Measurements from ENCODE around the gene ZBTB20. TPM values are rescaled to one million over a fixed set of nuclear protein-coding genes. Genes with fewer than 3 reads are reported as not detected.

The ZBTB20 gene
- total and polyA plus RNA-seq, 8 donors = 0.15 to 149 (median 38.5) TPM

- WGBS, 5 donors = 64 to 77% (median 72%) methylated on average over 5 of the region's 5 CpGs
- TF ChIP-seq POLR2A (IDR thresholded peaks at IDR 0.05) (no peak), EP300 (IDR thresholded peaks at IDR 0.05) (no peak), POLR2AphosphoS5 (IDR thresholded peaks at IDR 0.05) (no peak)
- TF ChIP-seq, protein P1, sequence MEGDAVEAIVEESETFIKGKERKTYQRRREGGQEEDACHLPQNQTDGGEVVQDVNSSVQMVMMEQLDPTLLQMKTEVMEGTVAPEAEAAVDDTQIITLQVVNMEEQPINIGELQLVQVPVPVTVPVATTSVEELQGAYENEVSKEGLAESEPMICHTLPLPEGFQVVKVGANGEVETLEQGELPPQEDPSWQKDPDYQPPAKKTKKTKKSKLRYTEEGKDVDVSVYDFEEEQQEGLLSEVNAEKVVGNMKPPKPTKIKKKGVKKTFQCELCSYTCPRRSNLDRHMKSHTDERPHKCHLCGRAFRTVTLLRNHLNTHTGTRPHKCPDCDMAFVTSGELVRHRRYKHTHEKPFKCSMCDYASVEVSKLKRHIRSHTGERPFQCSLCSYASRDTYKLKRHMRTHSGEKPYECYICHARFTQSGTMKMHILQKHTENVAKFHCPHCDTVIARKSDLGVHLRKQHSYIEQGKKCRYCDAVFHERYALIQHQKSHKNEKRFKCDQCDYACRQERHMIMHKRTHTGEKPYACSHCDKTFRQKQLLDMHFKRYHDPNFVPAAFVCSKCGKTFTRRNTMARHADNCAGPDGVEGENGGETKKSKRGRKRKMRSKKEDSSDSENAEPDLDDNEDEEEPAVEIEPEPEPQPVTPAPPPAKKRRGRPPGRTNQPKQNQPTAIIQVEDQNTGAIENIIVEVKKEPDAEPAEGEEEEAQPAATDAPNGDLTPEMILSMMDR (IDR thresholded peaks at IDR 0.05) = no peak
- Histone ChIP-seq H3K27me3 (no peaks in the 10 kb centered on the region), H3K4me1 (no peaks in the 10 kb centered on the region), H3K27ac (no peak overlapping the region), H3K4me3 (no peak overlapping the region), H3K36me3 (no peaks in the 10 kb centered on the region), H3K9me3 (no peaks in the 10 kb centered on the region)
- intact Hi-C loops (cut with DNase I; ENCODE audit: low total_unique reads) = no loop called here
- DNase-seq = no peak
Measured at GRCh38 chr3:114308830-114309229, 838.3 kb downstream of the ZBTB20 start.

DNA sequence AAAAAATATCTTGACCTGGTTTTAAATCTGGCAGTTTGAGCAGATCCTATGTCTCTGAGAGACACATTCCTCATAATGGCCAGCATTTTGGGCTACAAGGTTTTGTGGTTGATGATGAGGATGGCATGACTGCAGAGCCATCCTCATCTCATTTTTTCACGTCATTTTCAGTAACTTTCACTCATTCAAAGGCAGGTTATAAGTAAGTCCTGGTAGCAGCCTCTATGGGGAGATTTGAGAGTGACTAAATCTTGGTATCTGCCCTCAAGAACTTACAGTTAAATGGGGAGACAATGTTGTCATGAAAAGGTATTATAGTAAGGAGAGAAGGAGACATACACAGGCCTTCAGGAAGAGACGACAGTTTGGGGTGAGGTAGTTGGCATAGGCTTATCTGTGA lies 838.7 kb downstream of the ZBTB20 start:
- H3K4me3 ChIP-seq = no peak overlapping the region
- no peaks in the 10 kb centered on the region for H3K27me3 ChIP-seq
- no peaks in the 10 kb centered on the region for H3K36me3 ChIP-seq
- no peak overlapping the region for H3K27ac ChIP-seq
- WGBS, 5 donors = 67 to 76% (median 74%) methylated on average over 2 of the region's 2 CpGs
- no peaks in the 10 kb centered on the region for H3K9me3 ChIP-seq
- no peaks in the 10 kb centered on the region for H3K4me1 ChIP-seq
- intact Hi-C loops (cut with DNase I; ENCODE audit: low total_unique reads) = no loop called here
- no peak for DNase-seq
- TF ChIP-seq, protein P1 (IDR thresholded peaks at IDR 0.05) = no peak
- TF ChIP-seq POLR2AphosphoS5 (IDR thresholded peaks at IDR 0.05) (no peak), POLR2A (IDR thresholded peaks at IDR 0.05) (no peak), EP300 (IDR thresholded peaks at IDR 0.05) (no peak)

GRCh38 chr3:114307832-114308231 lies 839.3 kb downstream of the ZBTB20 start:
- no peaks in the 10 kb centered on the region for H3K9me3 ChIP-seq
- no peak overlapping the region for H3K4me3 ChIP-seq
- no peaks in the 10 kb centered on the region for H3K36me3 ChIP-seq
- 63 to 88% (median 75%) methylated on average over 2 to 3 of the region's 3 CpGs for WGBS, 5 donors
- DNase-seq = no peak
- no peaks in the 10 kb centered on the region for H3K27me3 ChIP-seq
- intact Hi-C loops (cut with DNase I; ENCODE audit: low total_unique reads) = no loop called here
- TF ChIP-seq, protein P1 (IDR thresholded peaks at IDR 0.05) = no peak
- TF ChIP-seq POLR2AphosphoS5 (IDR thresholded peaks at IDR 0.05) = no peak
- TF ChIP-seq POLR2A (IDR thresholded peaks at IDR 0.05) = no peak
- no peak for TF ChIP-seq EP300 (IDR thresholded peaks at IDR 0.05)
- H3K4me1 ChIP-seq = no peaks in the 10 kb centered on the region
- H3K27ac ChIP-seq = peak overlapping the region in 1 of 5 donors; percentile 8

DNA sequence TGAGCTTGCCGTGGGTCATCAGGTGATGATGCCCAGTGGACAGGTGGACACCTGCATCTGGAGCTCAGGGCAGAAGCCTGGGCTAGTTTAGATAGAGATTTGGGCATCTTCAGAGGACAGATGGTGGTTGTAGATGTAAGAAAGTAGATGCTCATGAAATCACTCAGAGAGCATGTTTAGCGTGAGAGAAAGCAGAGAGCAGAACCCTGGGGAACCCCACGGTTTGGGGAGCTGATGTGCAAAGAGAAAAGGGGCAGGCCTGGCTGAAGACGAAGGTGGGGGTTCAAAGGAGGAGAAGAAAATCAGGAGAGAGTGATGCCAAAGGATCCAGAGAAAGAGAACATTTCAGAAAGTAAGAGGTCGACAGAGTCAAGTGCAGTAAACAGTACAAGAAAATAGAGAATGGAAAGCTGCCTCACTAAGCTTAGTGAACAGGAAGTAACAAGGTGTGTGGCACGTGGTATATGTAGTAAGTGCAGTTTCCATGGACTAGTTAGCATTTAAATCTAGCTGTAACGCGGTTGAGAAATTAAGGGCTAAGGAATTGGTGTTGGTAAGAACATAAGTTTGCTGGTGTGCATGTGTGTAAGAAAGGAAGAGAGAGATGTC lies 839.8 kb downstream of the ZBTB20 start:
- WGBS, 5 donors = 71 to 82% (median 79%) methylated on average over 8 of the region's 8 CpGs
- DNase-seq = no peak
- H3K4me3 ChIP-seq = no peak overlapping the region
- intact Hi-C loops (cut with DNase I; ENCODE audit: low total_unique reads) = no loop called here
- H3K36me3 ChIP-seq = no peaks in the 10 kb centered on the region
- H3K9me3 ChIP-seq = no peaks in the 10 kb centered on the region
- H3K27me3 ChIP-seq = no peaks in the 10 kb centered on the region
- peak overlapping the region in 2 of 5 donors; percentile 32 to 38 for H3K27ac ChIP-seq
- no peaks in the 10 kb centered on the region for H3K4me1 ChIP-seq
- no peak for TF ChIP-seq POLR2AphosphoS5 (IDR thresholded peaks at IDR 0.05)
- TF ChIP-seq EP300 (IDR thresholded peaks at IDR 0.05) = no peak
- TF ChIP-seq POLR2A (IDR thresholded peaks at IDR 0.05) = no peak
- TF ChIP-seq, protein P1 (IDR thresholded peaks at IDR 0.05) = no peak

All from stomach (tissue), 9 donors.